Activated B cell treated with CpG ODN at 0.5 μM for 24 hours (primary cell): ENCODE measurements around the gene COG3. TPM values are rescaled to one million over a fixed set of nuclear protein-coding genes. Genes with fewer than 3 reads are reported as not detected.

ENCODE experiments used
- ATAC-seq: fragments of 200-7000 bp; cut with Tn5 transposase; one replicate; pipeline ENCODE4 v1.10.0; 2021; ENCODE audit warnings: low read depth, mild to moderate bottlenecking, moderate library complexity
- CTCF ChIA-PET: fragments of 350-600 bp; sonication (Branson Sonifier 250); formaldehyde crosslinking; loops from one replicate; lab custom pipeline; 2021; ENCODE audit warnings: antibody characterized with exemption; lab: Charles Lee
- POLR2A ChIA-PET: fragments of 350-600 bp; sonication (Branson Sonifier 250); formaldehyde crosslinking; loops from one replicate; lab custom pipeline; 2021; ENCODE audit warnings: antibody characterized with exemption; lab: Charles Lee
- DNase-seq: peaks from one replicate; pipeline ENCODE4 v3.0.0; 2022
- H3K27ac Mint-ChIP-seq: one replicate; pipeline ENCODE4 v1.8.0; 2020; ENCODE audit warnings: mixed read lengths
- H3K27me3 Mint-ChIP-seq: one replicate; pipeline ENCODE4 v1.8.0; 2021; ENCODE audit warnings: mixed read lengths
- H3K36me3 Mint-ChIP-seq: one replicate; pipeline ENCODE4 v1.8.0; 2021; ENCODE audit warnings: low read depth, mixed read lengths
- H3K4me1 Mint-ChIP-seq: one replicate; pipeline ENCODE4 v1.8.0; 2021; ENCODE audit warnings: mixed read lengths
- H3K4me3 Mint-ChIP-seq: one replicate; pipeline ENCODE4 v1.8.0; 2020; ENCODE audit warnings: mild to moderate bottlenecking, mixed read lengths
- H3K9me3 Mint-ChIP-seq: one replicate; pipeline ENCODE4 v1.8.0; 2020; ENCODE audit warnings: mixed read lengths
- intact Hi-C: fragments of 100-400 bp; cut with micrococcal nuclease; formaldehyde crosslinking; loops from one replicate; pipeline ENCODE4 v1.15.1; 2024
- total RNA-seq: library from RNA; stranded (reverse); gene quantifications from 2 replicates; pipeline ENCODE4 v1.2.3, GENCODE V29; 2022
- TF ChIP-seq, protein P1 (sequence below): fragments of 200-600 bp; IDR thresholded peaks from one replicate; pipeline ENCODE4 v1.8.0; 2022; ENCODE audit warnings: antibody characterized with exemption, mild to moderate bottlenecking

Gene COG3
- total RNA-seq, 1 donor from 2014 or later: 31.6 TPM

DNA sequence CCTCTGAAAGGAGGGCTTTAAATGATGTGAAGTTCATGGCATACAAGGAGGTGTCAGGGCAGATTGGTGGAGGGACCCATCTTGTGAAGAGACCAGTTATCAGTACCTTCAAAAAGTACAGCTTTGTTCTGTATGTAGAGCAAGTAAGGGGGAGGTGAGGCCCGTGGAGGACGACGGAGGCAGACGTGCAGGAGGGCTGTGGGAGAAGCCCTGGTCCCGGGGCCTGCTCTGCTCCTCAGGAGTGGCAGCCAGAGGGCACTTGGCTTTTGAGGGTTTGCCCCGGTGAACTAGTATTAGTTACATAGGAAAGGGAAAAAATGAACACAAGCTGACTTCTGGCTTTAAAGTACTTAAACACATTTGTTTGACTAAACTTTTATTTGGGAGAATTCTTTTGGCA, 42.1 kb downstream of the COG3 start:
- Mint-ChIP-seq H3K27me3 (no peaks in the 10 kb centered on the region), H3K27ac (no peak overlapping the region), H3K4me3 (no peak overlapping the region), H3K4me1 (peaks cover 8% of the 10 kb centered on the region), H3K9me3 (no peaks in the 10 kb centered on the region), H3K36me3 (peaks cover 77% of the 10 kb centered on the region)
- TF ChIP-seq, protein P1, sequence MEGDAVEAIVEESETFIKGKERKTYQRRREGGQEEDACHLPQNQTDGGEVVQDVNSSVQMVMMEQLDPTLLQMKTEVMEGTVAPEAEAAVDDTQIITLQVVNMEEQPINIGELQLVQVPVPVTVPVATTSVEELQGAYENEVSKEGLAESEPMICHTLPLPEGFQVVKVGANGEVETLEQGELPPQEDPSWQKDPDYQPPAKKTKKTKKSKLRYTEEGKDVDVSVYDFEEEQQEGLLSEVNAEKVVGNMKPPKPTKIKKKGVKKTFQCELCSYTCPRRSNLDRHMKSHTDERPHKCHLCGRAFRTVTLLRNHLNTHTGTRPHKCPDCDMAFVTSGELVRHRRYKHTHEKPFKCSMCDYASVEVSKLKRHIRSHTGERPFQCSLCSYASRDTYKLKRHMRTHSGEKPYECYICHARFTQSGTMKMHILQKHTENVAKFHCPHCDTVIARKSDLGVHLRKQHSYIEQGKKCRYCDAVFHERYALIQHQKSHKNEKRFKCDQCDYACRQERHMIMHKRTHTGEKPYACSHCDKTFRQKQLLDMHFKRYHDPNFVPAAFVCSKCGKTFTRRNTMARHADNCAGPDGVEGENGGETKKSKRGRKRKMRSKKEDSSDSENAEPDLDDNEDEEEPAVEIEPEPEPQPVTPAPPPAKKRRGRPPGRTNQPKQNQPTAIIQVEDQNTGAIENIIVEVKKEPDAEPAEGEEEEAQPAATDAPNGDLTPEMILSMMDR: no peak
- no peak for ATAC-seq
- ChIA-PET CTCF (interaction anchor here (1.1 kb wide), 1 partner anchor 815 kb away, joined by 3 read pairs; no protein-coding TSS in a partner anchor), POLR2A (no interaction called here)
- intact Hi-C loops: no loop called here
- no peak for DNase-seq

DNA sequence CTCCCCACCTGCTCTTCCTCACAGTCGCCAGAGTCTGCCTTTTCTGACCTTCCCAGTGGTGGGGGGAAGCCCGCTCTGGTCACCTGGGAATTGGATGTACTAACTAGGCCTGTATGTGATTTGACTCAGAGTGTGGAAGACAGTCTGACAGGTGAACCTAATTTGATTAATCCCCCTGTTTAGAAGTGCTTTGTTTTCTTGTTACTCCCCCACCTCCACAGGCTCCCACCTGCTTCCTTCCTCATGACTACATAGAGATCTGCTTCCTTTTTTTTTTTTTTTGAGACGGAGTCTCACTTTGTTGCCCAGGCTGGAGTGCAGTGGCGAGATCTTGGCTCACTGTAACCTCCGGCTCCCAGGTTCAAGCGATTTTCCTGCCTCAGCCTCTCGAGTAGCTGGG, 44.0 kb downstream of the COG3 start:
- H3K4me3 Mint-ChIP-seq: no peak overlapping the region
- intact Hi-C loops: no loop called here
- ATAC-seq: no peak
- no peak for DNase-seq
- CTCF ChIA-PET: interaction anchor here (1.0 kb wide), 1 partner anchor 781 kb away, joined by 3 read pairs; no protein-coding TSS in a partner anchor
- POLR2A ChIA-PET: no interaction called here
- peaks cover 8% of the 10 kb centered on the region for H3K4me1 Mint-ChIP-seq
- no peaks in the 10 kb centered on the region for H3K27me3 Mint-ChIP-seq
- H3K9me3 Mint-ChIP-seq: no peaks in the 10 kb centered on the region
- peaks cover 72% of the 10 kb centered on the region for H3K36me3 Mint-ChIP-seq
- TF ChIP-seq, protein P1: no peak
- peak overlapping the region; percentile 47 for H3K27ac Mint-ChIP-seq

DNA sequence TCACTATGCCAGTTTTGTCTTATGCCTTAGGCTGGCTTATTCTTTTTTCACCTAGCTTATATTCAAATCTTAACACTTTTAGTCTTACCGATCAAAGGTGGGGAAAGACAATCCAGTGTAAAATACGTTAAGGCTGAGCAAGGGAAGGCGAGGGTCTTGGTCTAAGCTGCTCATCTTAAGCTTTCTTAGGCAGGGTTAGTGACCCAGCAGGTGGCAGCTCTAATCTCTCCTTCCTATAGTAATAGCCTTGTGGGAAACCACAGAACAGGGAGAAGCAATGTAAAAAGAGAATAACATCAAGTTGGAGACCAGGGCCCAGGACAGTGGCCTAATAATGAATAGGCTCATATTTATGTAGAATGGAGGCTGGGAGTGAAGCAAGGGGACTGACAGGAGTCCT, 45.9 kb downstream of the COG3 start:
- H3K27me3 Mint-ChIP-seq: no peaks in the 10 kb centered on the region
- no peak overlapping the region for H3K4me3 Mint-ChIP-seq
- DNase-seq: no peak
- ATAC-seq: no peak
- H3K36me3 Mint-ChIP-seq: peaks cover 70% of the 10 kb centered on the region
- ChIA-PET POLR2A (no interaction called here), CTCF (interaction anchor here (1.1 kb wide), 1 partner anchor 811 kb away, joined by 5 read pairs; no protein-coding TSS in a partner anchor)
- H3K9me3 Mint-ChIP-seq: no peaks in the 10 kb centered on the region
- no peak overlapping the region for H3K27ac Mint-ChIP-seq
- TF ChIP-seq, protein P1: no peak
- intact Hi-C loops: loop anchor here (1.0 kb wide), 3 partner anchors 463 to 811 kb away; no protein-coding TSS in a partner anchor
- H3K4me1 Mint-ChIP-seq: peaks cover 8% of the 10 kb centered on the region

DNA sequence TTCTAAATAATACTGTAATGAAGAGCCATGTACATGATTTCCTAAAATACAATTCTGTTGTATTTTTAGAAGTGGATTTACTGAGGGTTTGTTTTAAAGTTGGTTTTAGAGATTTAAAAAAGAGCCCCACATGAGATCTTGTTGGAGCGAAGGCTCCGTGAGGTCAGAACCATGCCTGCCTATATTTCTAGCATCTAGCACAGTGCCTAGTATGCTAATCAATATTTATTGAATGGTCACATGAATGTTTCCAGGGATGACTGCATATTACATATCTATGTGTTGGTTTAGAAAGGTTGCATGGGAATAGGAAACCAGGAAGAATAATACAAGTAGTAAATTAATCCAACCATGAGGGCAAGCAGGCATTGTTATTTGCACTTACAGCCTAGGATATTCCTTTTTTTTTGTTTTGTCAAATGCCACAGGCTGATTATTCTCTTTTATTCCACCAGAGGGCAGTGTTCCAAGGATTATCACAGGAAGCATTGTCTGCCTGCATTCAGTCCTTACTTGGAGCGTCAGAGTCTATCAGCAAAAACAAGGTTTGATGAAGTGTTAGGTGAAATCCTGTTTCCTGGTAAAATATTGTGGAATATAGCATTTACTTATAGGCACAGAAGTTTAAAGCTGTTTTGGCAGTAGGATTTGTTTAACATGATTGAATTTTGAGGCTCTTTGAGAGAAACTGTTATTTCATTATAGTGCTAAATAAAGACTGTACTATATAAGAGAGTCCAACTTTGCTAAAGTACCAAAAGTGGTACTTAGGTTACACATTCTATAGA, 46.8 kb downstream of the COG3 start:
- Mint-ChIP-seq H3K9me3 (no peaks in the 10 kb centered on the region), H3K36me3 (peaks cover 71% of the 10 kb centered on the region), H3K4me1 (peaks cover 8% of the 10 kb centered on the region), H3K27ac (no peak overlapping the region), H3K4me3 (no peak overlapping the region), H3K27me3 (no peaks in the 10 kb centered on the region)
- CTCF ChIA-PET: interaction anchor here (1.0 to 1.5 kb wide), 4 partner anchors 8 to 810 kb away, joined by 3 to 5 read pairs (median 5); no protein-coding TSS in a partner anchor
- TF ChIP-seq, protein P1: peak; percentile 83
- POLR2A ChIA-PET: no interaction called here
- ATAC-seq: peak; percentile 58
- intact Hi-C loops: loop anchor here (1.0 kb wide), 3 partner anchors 464 to 810 kb away; no protein-coding TSS in a partner anchor
- DNase-seq: no peak

DNA sequence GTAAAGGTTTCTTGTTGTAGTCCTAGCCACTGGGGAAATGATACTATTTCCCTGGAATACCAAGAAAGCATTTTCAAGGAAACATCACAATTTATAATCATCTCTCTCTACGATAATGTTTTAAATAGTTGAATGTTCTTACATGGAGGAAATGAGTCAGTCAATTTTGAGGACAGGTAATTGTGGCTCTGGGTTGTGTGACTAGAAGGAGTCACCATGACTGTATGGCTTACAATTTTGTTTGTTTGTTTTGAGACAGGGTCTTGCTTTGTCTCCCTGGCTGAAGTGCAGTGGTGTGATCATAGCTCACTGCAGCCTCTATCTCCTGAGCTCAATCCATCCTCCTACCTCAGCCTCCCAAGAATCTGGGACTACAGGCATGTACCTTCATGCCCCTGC, 47.4 kb downstream of the COG3 start:
- peaks cover 71% of the 10 kb centered on the region for H3K36me3 Mint-ChIP-seq
- no peaks in the 10 kb centered on the region for H3K9me3 Mint-ChIP-seq
- H3K4me3 Mint-ChIP-seq: no peak overlapping the region
- POLR2A ChIA-PET: no interaction called here
- TF ChIP-seq, protein P1: no peak
- intact Hi-C loops: no loop called here
- H3K27ac Mint-ChIP-seq: no peak overlapping the region
- H3K27me3 Mint-ChIP-seq: no peaks in the 10 kb centered on the region
- CTCF ChIA-PET: interaction anchor here (1.0 to 1.5 kb wide), 3 partner anchors 9 to 809 kb away, joined by 3 to 5 read pairs (median 5); no protein-coding TSS in a partner anchor
- ATAC-seq (no peak), DNase-seq (no peak)
- H3K4me1 Mint-ChIP-seq: peaks cover 8% of the 10 kb centered on the region
